Heart left ventricle (tissue), 16 donors: ENCODE measurements around the gene KCNQ1. TPM values are rescaled to one million over a fixed set of nuclear protein-coding genes. Genes with fewer than 3 reads are reported as not detected.

Experiments used
- ATAC-seq, 4 donors: fragments of 200-7000 bp; cut with Tn5 transposase; one replicate each; pipeline ENCODE4 v1.9.1; 2020 to 2022; ENCODE audit warnings: moderate library complexity in 4 of 4, mild to moderate bottlenecking in 3 of 4, moderate number of reproducible peaks in 1 of 4
- DNase-seq, 5 donors: peaks; one replicate each; pipeline ENCODE4 v3.0.0-alpha.2; 2020
- H3K27ac ChIP-seq, 12 donors: fragments of 200-600 bp; sonication (generic) in 4 of 12; one replicate each; pipeline versions ENCODE4 v1.5.0 to v1.8.0; 2016 to 2022; ENCODE audit warnings: mild to moderate bottlenecking in 2 of 12
- H3K27me3 ChIP-seq, 9 donors: fragments of 200-600 bp; sonication (generic) in 2 of 9; one replicate each; pipeline versions ENCODE4 v1.5.1 to v1.8.0; 2016 to 2022; ENCODE audit warnings: mild to moderate bottlenecking in 3 of 9
- H3K36me3 ChIP-seq, 9 donors: fragments of 200-600 bp; sonication (generic) in 2 of 9; one replicate each; pipeline versions ENCODE4 v1.5.0 to v1.8.0; 2018 to 2022; ENCODE audit warnings: mild to moderate bottlenecking in 2 of 9
- H3K4me1 ChIP-seq, 12 donors: fragments of 200-600 bp; sonication (generic) in 4 of 12; one replicate each; pipeline versions ENCODE4 v1.5.0 to v1.8.0; 2016 to 2022; ENCODE audit warnings: mild to moderate bottlenecking in 3 of 12
- H3K4me3 ChIP-seq, 12 donors: fragments of 200-600 bp; sonication (generic) in 4 of 12; one replicate each; pipeline versions ENCODE4 v1.5.0 to v1.8.0; 2017 to 2022; ENCODE audit warnings: mild to moderate bottlenecking in 9 of 12, moderate library complexity in 4 of 12
- H3K9me3 ChIP-seq, 12 donors: fragments of 200-600 bp; sonication (generic) in 4 of 12; one replicate each; pipeline versions ENCODE4 v1.5.0 to v1.8.0; 2016 to 2022; ENCODE audit warnings: mild to moderate bottlenecking in 1 of 12
- CTCF ChIP-seq, 12 donors: fragments of 200-600 bp; sonication (generic) in 4 of 12; IDR thresholded peaks; one replicate each; pipeline versions ENCODE4 v1.5.0 to v1.8.0; 2018 to 2022; ENCODE audit warnings: antibody characterized with exemption in 12 of 12, mild to moderate bottlenecking in 5 of 12
- POLR2A ChIP-seq, 2 donors: fragments of 450-650 bp; IDR thresholded peaks; one replicate each; pipeline ENCODE4 v1.6.1; 2017; ENCODE audit warnings: antibody characterized with exemption in 2 of 2, mild to moderate bottlenecking in 2 of 2, moderate library complexity in 2 of 2
- WGBS, 4 donors: extraction: QIAGEN DNeasy Blood & Tissue Kit in 2 of 4; methylation state at CpG; one replicate each; pipeline versions ENCODE4 v1.1.5 to v1.1.7; 2013 to 2018; 5-methylcytosine and 5-hydroxymethylcytosine counted together
- intact Hi-C, 10 donors: fragments of 100-400 bp; cut with DNase I; formaldehyde crosslinking; loops; one replicate each; pipeline versions ENCODE4 v1.11.1 to v1.14.2; 2022
- polyA plus RNA-seq, 2 donors: library from polyadenylated mRNA; stranded (reverse); fragments of 200-250 nt; gene quantifications; one replicate each; pipeline ENCODE4 v1.2.3, GENCODE V29; 2013
- total RNA-seq, 9 donors: library from RNA; depleted of rRNA in 2 of 9; stranded (reverse); fragments of >200 nt in 2 of 9; fragmentation: NEBNext Ultra II Directional in 3 of 9; extraction: Animal tissue kit (Norgen Biotek cat#: 25700) in 3 of 9; gene quantifications; one replicate each; pipeline versions ENCODE4 v1.1.0 to v1.2.4, GENCODE V29; 2016 to 2023
- donor health status: ischemic (EF 13 %, LVEDD 7.1; RV severe dilation, severe dysfunction).
- donor health status: healthy with polysubstance abuse.
- donor health status: DM: no; HTN: yes; CAD: no.
- donor health status: DM: no; HTN: no; CAD: no.
- donor health status: ischemic (EF 25% LVEDD 6.9; RV normal size, moderate dysfunction).
- donor health status: ischemic (EF 25% LVEDD 5.7; RV mildly dilated, moderate dysfunction).
- donor health status: healthy.
- donor health status: DM: yes; HTN: yes; CAD: no.
- donor health status: ischemic (EF 35%, LVEDD 5.7; RV mildly dilated, moderate dysfunction).
- donor health status: nonischemic (EF 11% LVEDD 7.7; RV severe dilation, severe dysfunction).
- donor health status: DM: yes; HTN: yes; CAD: no.
- donor health status: PGD.
- donor health status: ischemic (EF 29% LVEDD 5.4; RV normal size, mild dysfunction).
- donor health status: nonischemic (EF 23%, LVEDD 6.1; RV moderate dilation, normal function).

KCNQ1 gene
- total and polyA plus RNA-seq, 11 donors = 18.6 to 42.4 (median 31.4) TPM

GRCh38 chr11:2587976-2588748 lies 143.4 kb downstream of the KCNQ1 start:
- 85 to 90% (median 87%) methylated on average over 23 to 25 of the region's 25 CpGs for WGBS, 4 donors
- ATAC-seq (no peak), DNase-seq (peak in 3 of 5 donors; percentile 6 to 44 (median 19))
- Histone ChIP-seq H3K4me3 (no peak overlapping the region), H3K27ac (no peak overlapping the region), H3K27me3 (no peaks in the 10 kb centered on the region), H3K9me3 (no peaks in the 10 kb centered on the region), H3K4me1 (peaks cover 0 to under 1% (median 0%) of the 10 kb centered on the region in 12 donors), H3K36me3 (peaks cover 0 to 23% (median 0%) of the 10 kb centered on the region in 9 donors)
- intact Hi-C loops = no loop called here
- TF ChIP-seq POLR2A (IDR thresholded peaks at IDR 0.05) = no peak
- TF ChIP-seq CTCF (IDR thresholded peaks at IDR 0.05) = no peak

GRCh38 chr11:2588809-2589537 lies 144.2 kb downstream of the KCNQ1 start:
- Histone ChIP-seq H3K27ac (no peak overlapping the region), H3K9me3 (no peaks in the 10 kb centered on the region), H3K27me3 (no peaks in the 10 kb centered on the region), H3K4me1 (no peaks in the 10 kb centered on the region), H3K4me3 (no peak overlapping the region), H3K36me3 (peaks cover 0 to 25% (median 0%) of the 10 kb centered on the region in 9 donors)
- DNase-seq (peak in 4 of 5 donors; percentile 6 to 46 (median 22)), ATAC-seq (peak in 1 of 4 donors; percentile 16)
- TF ChIP-seq CTCF (IDR thresholded peaks at IDR 0.05) = no peak
- TF ChIP-seq POLR2A (IDR thresholded peaks at IDR 0.05) = no peak
- intact Hi-C loops = no loop called here
- WGBS, 4 donors = 84 to 91% (median 89%) methylated on average over 13 to 29 of the region's 29 CpGs

GRCh38 chr11:2589538-2589934 lies 144.7 kb downstream of the KCNQ1 start:
- Histone ChIP-seq H3K27ac (no peak overlapping the region), H3K4me3 (no peak overlapping the region), H3K9me3 (peaks cover 0 to 4% (median 0%) of the 10 kb centered on the region in 12 donors), H3K27me3 (no peaks in the 10 kb centered on the region), H3K36me3 (peaks cover 0 to 25% (median 0%) of the 10 kb centered on the region in 9 donors), H3K4me1 (no peaks in the 10 kb centered on the region)
- ATAC-seq = no peak
- 80 to 92% (median 87%) methylated on average over 12 of the region's 12 CpGs for WGBS, 4 donors
- intact Hi-C loops = no loop called here
- TF ChIP-seq CTCF (IDR thresholded peaks at IDR 0.05) (no peak), POLR2A (IDR thresholded peaks at IDR 0.05) (no peak)
- peak in 1 of 5 donors; percentile 5 for DNase-seq
